ENCODE results near the gene TGFB1I1.

DNA sequence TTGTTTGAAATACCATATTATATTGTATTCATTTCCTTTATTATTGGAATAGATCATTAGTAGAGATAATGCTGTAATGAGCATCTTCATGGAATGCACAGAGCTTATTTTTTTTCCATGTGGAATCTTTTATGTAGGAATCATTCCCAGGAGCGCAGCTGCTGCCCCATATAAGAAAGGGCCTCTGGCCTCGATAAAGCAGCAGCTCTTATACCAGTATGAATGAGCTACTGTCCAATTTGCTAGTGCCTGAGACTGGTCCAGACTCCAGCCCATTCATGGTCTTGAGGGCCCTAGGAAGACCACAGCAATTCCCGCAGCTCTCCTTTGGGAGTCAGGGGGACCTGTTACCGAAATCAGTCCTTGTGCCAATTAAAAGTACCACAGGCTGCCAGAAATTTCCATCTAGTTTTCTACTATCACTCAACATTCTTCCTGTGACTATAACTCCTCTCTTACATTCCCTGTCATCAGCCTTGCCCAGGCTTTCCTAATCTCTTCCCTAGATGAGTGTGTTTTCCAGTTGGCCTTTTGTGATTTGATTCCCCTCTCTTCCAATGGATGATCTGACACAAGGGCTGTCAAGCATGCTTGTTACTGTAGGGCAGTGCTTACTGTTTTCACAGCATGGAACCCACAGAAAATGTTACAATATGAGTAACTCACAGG lies 31.3 kb upstream of the TGFB1I1 start:
- TF ChIP-seq, protein P1, sequence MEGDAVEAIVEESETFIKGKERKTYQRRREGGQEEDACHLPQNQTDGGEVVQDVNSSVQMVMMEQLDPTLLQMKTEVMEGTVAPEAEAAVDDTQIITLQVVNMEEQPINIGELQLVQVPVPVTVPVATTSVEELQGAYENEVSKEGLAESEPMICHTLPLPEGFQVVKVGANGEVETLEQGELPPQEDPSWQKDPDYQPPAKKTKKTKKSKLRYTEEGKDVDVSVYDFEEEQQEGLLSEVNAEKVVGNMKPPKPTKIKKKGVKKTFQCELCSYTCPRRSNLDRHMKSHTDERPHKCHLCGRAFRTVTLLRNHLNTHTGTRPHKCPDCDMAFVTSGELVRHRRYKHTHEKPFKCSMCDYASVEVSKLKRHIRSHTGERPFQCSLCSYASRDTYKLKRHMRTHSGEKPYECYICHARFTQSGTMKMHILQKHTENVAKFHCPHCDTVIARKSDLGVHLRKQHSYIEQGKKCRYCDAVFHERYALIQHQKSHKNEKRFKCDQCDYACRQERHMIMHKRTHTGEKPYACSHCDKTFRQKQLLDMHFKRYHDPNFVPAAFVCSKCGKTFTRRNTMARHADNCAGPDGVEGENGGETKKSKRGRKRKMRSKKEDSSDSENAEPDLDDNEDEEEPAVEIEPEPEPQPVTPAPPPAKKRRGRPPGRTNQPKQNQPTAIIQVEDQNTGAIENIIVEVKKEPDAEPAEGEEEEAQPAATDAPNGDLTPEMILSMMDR (IDR thresholded peaks at IDR 0.05), result no peak
- TF ChIP-seq EZH2 (IDR thresholded peaks at IDR 0.05; ENCODE audit: borderline replicate concordance, insufficient read depth, low read depth, low read length, poor library complexity, severe bottlenecking), result no peak
